Gastroesophageal sphincter (tissue), 3 donors: Measurements from ENCODE around the gene ITPR2.

Experiments used
- CTCF ChIP-seq, 4 experiments: fragments of 200-600 bp in 2 of 4; fragments of 450-650 bp in 2 of 4; sonication (generic) in 1 of 4; IDR thresholded peaks; one replicate each; pipeline ENCODE4 v1.5.1; 2017 to 2019; ENCODE audit warnings: antibody characterized with exemption in 4 of 4, mild to moderate bottlenecking in 2 of 4, moderate library complexity in 2 of 4
- EP300 ChIP-seq: sonication (generic); formaldehyde crosslinking; IDR thresholded peaks from one replicate; pipeline ENCODE4 v1.6.1; 2017; ENCODE audit warnings: antibody characterized with exemption, mild to moderate bottlenecking
- POLR2A ChIP-seq, 2 donors: fragments of 450-650 bp; IDR thresholded peaks; one replicate each; pipeline ENCODE4 v1.6.1; 2017; ENCODE audit warnings: antibody characterized with exemption in 2 of 2, mild to moderate bottlenecking in 2 of 2, moderate library complexity in 1 of 2
- POLR2AphosphoS5 ChIP-seq: sonication (generic); formaldehyde crosslinking; IDR thresholded peaks from one replicate; pipeline ENCODE4 v1.6.1; 2017; ENCODE audit warnings: antibody characterized with exemption

GRCh38 chr12:26661399-26661798 lies 171.6 kb downstream of the ITPR2 start:
- TF ChIP-seq CTCF (IDR thresholded peaks at IDR 0.05) (no peak), POLR2A (IDR thresholded peaks at IDR 0.05) (no peak), POLR2AphosphoS5 (no peak), EP300 (no peak)
